Occipital lobe (tissue), 2 donors: Measurements from ENCODE around the gene SHH. TPM values are rescaled to one million over a fixed set of nuclear protein-coding genes. Genes with fewer than 3 reads are reported as not detected.

Experiments
- DNase-seq: peaks from one replicate; lab custom pipeline; 2025; lab: John Stamatoyannopoulos, UW
- total RNA-seq: library from RNA; depleted of rRNA; stranded (reverse); fragments of >200 nt; gene quantifications from one replicate; pipeline ENCODE4 v1.2.3, GENCODE V29; 2014

The SHH gene
- total RNA-seq, 1 donor from 2014 or later = 0.62 TPM

DNA sequence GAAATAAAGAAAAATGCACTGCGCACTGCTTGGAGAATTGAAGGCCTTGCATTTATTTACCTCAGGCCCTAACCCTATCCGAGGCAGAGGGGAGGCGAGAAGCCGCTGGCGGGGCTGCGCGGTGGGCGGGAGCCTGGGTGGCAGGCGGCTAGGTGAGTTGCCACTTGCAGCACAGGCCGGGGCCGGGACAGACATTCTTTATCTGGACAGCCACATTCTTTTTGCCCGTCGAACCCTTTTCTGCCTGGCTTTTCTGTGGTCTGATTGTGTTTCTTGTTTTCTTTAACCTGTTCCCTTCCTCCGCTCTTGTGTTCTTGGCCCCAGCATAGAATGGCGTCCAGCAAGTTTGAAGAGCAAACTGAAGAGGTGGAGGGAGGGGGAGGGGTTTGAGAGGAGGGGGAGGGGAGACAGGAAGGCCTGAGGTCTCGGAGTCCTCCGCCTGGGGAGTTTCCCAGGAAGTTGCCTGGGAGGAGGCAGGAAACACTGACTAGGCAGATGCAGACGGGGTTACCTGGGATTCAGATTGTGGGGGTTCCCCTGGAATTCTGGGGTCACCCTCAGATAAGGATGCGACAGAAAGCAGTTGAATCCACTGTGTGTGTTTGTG is 5.1 kb downstream of the SHH start:
- no peak for DNase-seq

DNA sequence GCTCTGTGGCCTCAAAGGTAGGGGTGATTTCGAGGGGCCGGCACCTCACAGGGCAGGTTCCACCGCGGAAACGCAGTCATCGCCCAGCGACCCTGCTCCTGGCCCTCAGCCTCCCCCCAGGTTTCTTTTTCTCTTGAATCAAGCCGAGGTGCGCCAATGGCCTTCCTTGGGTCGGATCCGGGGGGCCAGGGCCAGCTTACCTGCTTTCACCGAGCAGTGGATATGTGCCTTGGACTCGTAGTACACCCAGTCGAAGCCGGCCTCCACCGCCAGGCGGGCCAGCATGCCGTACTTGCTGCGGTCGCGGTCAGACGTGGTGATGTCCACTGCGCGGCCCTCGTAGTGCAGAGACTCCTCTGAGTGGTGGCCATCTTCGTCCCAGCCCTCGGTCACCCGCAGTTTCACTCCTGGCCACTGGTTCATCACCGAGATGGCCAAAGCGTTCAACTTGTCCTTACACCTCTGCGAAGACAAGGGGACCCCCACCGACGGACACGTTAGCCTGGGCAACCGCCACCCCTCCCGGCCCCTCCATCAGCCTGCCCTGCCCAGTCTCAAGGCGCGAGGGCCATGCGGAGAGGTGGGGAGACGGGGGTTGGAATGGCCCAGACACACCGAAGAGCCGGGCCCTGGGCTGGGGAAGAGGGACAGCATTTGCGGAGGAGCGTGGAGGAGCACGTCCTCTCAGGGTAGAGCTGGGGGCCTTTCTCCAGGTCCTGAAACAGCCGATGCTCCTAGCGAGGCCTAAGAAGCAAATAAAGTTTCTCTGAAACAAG is 6.0 kb downstream of the SHH start:
- DNase-seq = no peak

- no peak for DNase-seq
These were observed 6.5 kb downstream of the SHH start for GRCh38 chr7:155805826-155806095.

DNA sequence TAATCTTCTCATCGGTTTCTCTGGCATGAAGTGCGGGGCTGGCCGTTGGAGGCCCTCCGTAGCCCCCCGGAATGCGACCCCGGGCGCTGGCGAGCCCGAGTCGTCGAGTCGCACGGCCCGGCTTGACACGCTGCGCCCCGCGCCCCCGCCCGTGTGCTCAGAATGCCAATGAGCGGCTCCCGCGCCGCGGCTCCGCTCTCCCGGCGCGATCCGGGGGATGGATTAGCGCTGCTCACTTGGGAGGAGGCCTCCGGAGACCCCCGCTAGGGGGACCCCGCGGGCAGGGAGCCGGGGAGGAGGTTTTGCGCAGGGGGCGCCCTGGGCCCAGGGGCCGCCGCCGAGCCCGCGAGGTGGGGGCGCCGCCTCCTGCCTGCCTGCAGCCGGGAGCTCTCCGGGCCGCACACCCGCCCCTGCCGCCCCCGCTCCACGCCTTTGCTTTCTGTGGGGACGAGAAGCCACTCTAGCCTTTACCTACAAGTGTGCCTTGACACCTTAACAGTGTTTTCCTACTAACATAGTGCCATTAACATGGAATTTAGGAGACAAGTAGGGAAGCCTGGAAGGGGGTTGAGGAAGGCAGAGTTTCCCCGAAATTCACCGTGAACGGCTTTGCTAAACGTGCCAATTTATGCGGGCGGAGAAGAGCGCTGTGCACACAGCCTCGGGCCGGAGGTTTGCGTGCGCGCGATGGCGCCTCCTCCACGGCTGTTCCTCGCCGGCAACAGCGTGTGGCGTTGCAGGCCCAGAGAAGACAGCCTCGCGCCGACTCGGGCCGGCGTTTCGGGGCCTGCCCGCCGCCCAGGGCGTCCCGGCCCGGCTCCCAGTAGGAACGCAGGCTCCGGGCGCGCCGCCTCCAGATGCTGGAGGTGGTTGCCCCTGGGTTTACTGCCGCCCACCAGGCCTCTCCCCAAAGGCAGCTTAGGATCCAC is 7.1 kb downstream of the SHH start:
- DNase-seq = no peak

GRCh38 chr7:155804431-155804831 is 7.8 kb downstream of the SHH start:
- no peak for DNase-seq

DNA sequence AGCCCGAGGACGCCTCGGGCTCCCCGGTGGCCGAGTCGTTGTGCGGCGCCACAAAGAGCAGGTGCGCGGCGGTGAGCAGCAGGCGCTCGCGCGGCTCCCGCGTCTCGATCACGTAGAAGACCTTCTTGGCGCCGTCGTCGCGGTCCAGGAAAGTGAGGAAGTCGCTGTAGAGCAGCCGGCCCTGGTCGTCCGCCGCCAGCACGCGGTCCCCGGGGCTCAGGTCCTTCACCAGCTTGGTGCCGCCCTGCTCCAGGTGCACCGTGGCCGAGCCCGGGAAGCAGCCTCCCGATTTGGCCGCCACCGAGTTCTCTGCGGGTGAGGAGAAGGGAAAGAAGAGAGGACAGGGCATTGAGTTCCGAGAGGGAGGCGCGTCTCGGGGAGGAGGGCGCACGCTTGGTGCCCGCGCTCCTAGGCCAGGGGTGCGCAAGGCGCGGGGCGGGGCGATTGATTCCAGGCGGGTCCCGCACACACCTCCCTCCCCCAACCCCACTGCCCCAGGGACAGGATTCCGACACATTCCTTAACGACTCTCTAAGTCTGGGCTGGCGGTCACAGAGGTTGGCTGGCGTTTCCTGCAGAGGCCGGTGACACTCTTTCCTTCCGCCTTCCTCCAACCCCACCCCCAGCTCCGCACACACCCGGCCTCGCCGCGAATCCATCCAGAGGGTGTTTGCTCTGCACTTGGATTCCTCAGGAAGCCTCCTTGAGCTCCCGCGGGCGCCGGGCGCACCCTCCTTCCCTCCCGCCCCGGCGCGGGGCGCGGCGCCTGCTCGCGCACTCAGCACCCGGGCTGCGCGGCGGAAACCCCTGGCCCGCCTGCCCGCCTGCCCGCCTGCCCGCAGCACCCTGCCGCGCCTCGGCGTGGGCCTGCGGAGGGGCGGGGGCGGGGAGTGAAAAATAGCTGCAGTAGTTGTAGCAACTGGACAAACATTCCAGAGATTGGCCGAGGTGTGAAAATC is 8.6 kb downstream of the SHH start:
- DNase-seq = no peak

GRCh38 chr7:155802906-155803417 is 9.3 kb downstream of the SHH start:
- no peak for DNase-seq

GRCh38 chr7:155802291-155802690 is 10.0 kb downstream of the SHH start:
- DNase-seq = no peak

- DNase-seq = no peak
These were observed 11.5 kb downstream of the SHH start for GRCh38 chr7:155800741-155801267.

DNA sequence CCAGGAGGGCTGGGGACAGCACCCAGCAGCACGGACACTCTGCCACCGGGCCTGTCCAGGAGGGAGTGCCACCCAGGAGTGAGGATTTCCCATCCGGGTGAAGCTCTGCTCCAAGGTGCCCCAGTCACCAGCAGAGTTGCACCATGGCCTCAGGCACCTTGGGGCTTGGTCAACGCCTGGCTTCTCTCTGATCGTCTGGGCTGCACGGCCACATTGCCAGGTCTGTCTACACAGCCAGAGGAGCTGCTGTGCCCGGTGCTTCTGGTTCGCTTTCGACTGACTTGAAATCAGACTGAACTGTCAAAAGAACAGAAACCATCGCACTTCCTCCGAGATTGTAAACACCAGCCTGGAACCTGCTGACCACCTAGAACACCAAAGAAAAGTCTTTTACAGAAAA is 12.0 kb downstream of the SHH start:
- no peak for DNase-seq

DNA sequence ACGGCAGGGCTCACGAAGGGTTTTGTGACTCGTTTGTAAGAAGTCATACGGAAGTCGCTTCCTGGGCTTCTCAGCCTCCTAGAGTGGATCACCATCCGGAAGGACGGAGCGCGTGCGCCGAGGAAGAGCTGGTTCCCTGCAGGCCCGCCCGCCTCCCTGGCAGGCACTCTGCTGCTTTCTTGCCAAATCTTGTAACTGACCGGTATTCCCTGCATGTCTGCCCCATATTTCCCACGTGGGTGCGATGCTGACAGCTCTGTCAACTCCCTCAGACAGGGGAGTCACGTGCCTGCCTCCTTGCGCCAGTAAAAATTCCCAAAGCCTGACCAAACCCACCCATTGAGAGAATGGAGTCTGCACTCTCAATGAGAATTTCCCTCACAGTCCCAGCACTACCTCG is 12.7 kb downstream of the SHH start:
- DNase-seq = no peak

DNA sequence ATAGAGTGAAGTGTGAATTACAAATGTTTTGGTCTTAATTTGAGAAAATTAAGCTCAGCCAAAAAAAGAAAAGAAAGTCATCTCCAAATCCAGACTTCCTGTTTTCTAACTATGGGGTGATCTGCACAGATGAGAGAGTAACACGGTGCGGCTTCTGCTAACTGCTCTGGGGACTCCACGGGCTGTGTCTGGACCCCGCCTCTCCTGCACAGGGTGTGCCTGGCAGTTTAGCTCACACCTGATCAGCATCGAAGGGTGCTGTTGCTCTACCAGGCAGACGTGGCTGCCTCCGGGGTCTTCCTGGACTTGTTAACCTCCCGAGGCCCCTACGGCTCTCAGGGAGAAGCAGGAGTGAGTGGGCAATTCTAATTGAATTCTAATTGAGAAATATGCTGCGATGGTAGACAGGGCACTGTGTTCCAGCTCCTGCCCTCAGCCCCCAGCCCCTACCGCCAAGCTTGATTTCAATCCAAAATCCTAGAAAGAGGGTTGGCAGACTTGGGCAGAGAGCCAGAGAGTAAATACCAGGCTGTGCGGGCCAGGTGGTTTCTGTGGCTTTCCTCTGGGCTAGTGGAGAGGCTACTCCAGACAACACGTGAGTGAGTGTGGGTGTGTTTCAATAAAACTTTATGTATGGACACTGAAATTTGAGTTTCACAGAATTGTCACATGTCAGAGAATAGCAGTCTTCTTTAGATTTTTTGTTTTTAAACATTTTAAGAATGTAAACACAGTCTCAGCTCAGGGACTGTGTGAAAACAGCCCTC is 13.4 kb downstream of the SHH start:
- DNase-seq = no peak

- DNase-seq = no peak
These were observed 14.7 kb downstream of the SHH start for GRCh38 chr7:155797262-155798250.

DNA sequence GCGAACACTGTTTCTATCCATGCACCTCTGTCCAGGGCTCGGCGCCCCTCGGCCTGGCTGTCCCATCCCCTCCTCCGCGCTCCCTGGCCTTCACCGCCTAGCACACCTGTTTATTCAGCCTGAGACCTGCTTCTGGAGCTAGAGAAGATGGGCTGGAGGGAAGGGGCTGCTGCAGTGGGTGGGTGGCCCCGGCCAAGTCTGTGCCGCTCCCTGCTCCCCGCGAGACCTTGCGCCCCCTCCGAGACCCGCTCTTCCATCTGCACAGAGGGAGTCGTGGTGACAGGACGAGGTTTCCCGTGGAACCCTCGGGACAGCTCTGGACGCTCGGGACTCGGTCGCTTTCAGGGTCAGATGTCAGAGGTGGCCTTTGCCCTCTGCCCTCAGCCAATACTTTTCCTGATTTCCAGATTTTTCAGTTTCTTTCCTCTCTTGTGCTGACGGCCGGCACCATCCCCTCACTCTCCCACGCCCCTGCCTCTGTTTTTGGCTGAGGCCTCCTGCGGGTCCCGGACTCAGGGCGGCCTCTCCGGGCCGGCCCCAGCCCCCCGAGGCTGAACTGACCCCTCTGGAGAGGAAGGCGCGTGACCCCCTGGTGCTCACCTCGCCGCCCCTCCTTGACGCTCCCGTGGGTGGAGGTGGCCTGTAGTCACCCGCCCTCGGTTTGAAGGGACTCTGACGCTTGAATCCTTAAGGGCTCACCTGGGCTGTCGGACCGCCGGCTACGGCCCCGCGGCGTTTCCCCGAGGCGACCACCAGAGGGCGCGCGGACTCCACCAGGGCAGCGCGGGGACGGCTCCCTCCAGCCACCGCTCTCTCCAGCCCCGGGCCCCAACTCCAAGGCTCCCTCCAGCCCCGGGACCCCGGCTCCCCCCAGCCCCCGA is 15.6 kb downstream of the SHH start:
- no peak for DNase-seq

DNA sequence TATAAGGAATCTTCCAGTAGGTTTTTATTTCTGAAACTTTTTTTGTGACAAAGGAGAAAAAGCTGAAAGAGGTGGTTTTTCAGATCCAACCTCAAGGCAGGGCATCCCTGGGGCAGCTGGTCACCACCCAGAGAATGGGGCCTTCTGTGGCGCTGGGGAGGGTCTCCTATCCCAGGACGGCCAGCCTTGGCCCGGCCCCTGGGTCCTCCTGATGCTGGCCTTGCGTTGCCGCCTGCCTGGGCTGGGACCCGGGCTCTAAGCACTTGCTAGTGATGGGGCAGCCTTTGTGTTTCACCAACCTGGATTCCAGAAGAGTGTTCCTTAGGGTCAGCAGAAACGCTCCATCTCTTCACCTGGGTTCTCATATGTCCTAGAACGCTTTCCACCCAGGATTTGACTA is 16.3 kb downstream of the SHH start:
- no peak for DNase-seq

GRCh38 chr7:155795401-155795800 is 16.9 kb downstream of the SHH start:
- no peak for DNase-seq

DNA sequence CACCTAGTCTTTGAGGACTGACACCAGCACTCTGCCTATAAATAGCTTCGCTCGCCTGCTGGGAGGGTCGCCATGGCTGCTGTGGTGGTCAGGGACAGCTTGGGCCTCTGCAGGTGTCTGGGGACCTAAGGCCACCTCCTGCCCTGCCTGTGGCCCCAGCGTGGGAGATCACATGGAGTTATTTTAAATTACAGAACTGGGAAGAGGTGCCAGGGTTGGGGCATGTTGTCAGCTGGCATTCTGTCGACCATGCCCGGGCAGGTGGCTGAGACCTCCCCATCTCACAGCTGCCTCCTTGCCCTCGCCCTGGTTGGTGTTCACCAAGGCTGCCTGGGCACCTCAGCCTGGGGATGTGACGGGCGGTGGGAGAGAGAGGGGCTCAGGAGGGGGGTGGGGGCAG is 18.1 kb downstream of the SHH start:
- DNase-seq = no peak

GRCh38 chr7:155793720-155794119 is 18.5 kb downstream of the SHH start:
- DNase-seq = no peak
